ENCODE data around the gene TCEANC. TPM values are rescaled to one million over a fixed set of nuclear protein-coding genes. Genes with fewer than 3 reads are reported as not detected.
"Not testable (repeated sequence)": the region's sequence is repeated elsewhere in the genome, so short reads cannot be mapped to it uniquely, and the experiment has no call there.

The TCEANC gene
- total and polyA plus RNA-seq, 2 donors (not counting 1 experiment from before 2014, with no cell fraction given): 2.3 to 7.3 TPM

DNA sequence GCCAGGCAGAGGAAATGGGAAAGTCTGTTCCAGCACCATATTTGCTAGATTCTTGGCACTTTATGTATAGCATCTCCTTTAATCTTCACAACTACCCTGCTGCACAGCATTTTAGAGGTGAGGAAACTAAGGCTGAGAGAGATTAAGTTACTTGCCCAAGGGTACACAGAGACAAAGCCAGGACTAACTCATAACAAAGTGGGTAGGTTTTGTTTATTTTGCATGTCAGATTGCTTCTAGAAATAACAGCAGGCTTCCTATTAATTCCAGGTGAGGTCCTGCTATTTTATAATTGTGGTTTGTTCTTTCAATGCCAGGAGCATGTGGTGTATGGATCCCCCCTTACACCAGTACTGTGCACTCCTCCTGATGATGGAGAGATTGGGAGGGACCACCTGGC lies 15.0 kb downstream of the TCEANC start:
- TF ChIP-seq EZH2 (IDR thresholded peaks at IDR 0.05; ENCODE audit: low read length, missing control alignments): no peak
- TF ChIP-seq, protein P1, sequence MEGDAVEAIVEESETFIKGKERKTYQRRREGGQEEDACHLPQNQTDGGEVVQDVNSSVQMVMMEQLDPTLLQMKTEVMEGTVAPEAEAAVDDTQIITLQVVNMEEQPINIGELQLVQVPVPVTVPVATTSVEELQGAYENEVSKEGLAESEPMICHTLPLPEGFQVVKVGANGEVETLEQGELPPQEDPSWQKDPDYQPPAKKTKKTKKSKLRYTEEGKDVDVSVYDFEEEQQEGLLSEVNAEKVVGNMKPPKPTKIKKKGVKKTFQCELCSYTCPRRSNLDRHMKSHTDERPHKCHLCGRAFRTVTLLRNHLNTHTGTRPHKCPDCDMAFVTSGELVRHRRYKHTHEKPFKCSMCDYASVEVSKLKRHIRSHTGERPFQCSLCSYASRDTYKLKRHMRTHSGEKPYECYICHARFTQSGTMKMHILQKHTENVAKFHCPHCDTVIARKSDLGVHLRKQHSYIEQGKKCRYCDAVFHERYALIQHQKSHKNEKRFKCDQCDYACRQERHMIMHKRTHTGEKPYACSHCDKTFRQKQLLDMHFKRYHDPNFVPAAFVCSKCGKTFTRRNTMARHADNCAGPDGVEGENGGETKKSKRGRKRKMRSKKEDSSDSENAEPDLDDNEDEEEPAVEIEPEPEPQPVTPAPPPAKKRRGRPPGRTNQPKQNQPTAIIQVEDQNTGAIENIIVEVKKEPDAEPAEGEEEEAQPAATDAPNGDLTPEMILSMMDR (conservative IDR thresholded peaks at IDR 0.05 in 1 of 2, IDR thresholded peaks at IDR 0.05 in 1 of 2; ENCODE audit: low read depth in 1 of 2, low read length in 2 of 2): no peak
- DNase-seq (ENCODE audit: low read depth in 2 of 2): no peak
- no peak overlapping the region for H3K9ac ChIP-seq (ENCODE audit: insufficient read depth, low read length)
- no peak overlapping the region for H3K27ac ChIP-seq (ENCODE audit: insufficient read depth, low read length)
- no peaks in the 10 kb centered on the region for H3K4me1 ChIP-seq (ENCODE audit: control insufficient read depth, extremely low read depth, insufficient read depth, low read length)
- H3K79me2 ChIP-seq (ENCODE audit: control insufficient read depth, insufficient read depth, low read length): no peaks in the 10 kb centered on the region
- no peaks in the 10 kb centered on the region for H3K9me3 ChIP-seq (ENCODE audit: control insufficient read depth, insufficient read depth, low read depth, low read length)
- H4K20me1 ChIP-seq (ENCODE audit: control insufficient read depth, extremely low read depth, insufficient read depth, low read length): no peaks in the 10 kb centered on the region
- no peak overlapping the region for H3K4me2 ChIP-seq (ENCODE audit: extremely low read depth, insufficient read depth, low read length)
- H2AFZ ChIP-seq (ENCODE audit: low read length): no peak overlapping the region
- H3K27me3 ChIP-seq (ENCODE audit: control insufficient read depth, insufficient read depth, low read length): no peaks in the 10 kb centered on the region
- no peaks in the 10 kb centered on the region for H3K36me3 ChIP-seq (ENCODE audit: control insufficient read depth, insufficient read depth, low read length)
- H3K4me3 ChIP-seq (replicated peaks in 1 of 4; ENCODE audit: control extremely low read depth in 1 of 4, insufficient read depth in 1 of 4, low read depth in 3 of 4, low read length in 4 of 4): no peak overlapping the region

DNA sequence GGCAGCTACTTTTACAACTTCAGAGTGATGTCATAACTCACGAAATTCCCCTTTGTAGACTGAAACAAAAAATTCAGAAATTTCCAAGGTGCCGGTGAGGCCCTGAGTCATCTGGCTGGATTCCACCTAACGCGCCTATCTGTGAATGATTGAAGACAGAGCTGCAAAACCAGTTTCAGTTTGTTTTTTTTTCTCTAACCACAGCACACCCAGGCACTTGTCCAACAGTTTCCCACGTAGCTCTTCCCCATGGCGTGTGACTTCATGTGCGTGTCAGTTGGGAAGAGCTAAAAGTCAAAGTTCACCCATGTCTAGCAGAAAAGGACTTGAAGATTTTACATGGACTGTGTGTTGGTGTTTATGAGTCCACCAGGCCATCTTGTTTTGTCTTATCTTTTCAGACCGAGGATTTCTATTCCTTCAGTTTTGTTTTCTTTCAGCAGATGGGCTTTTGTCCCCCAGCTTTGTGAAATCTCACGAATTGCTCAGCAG lies 16.4 kb downstream of the TCEANC start:
- H3K27ac ChIP-seq (ENCODE audit: insufficient read depth, low read length): no peak overlapping the region
- H3K36me3 ChIP-seq (ENCODE audit: control insufficient read depth, insufficient read depth, low read length): no peaks in the 10 kb centered on the region
- H3K9me3 ChIP-seq (ENCODE audit: control insufficient read depth, insufficient read depth, low read depth, low read length): no peaks in the 10 kb centered on the region
- H3K4me3 ChIP-seq (replicated peaks in 1 of 4; ENCODE audit: control extremely low read depth in 1 of 4, insufficient read depth in 1 of 4, low read depth in 3 of 4, low read length in 4 of 4): no peak overlapping the region
- H4K20me1 ChIP-seq (ENCODE audit: control insufficient read depth, extremely low read depth, insufficient read depth, low read length): no peaks in the 10 kb centered on the region
- no peaks in the 10 kb centered on the region for H3K27me3 ChIP-seq (ENCODE audit: control insufficient read depth, insufficient read depth, low read length)
- H3K9ac ChIP-seq (ENCODE audit: insufficient read depth, low read length): no peak overlapping the region
- peak; percentile 96 to 98 for DNase-seq (ENCODE audit: low read depth in 2 of 2)
- no peaks in the 10 kb centered on the region for H3K79me2 ChIP-seq (ENCODE audit: control insufficient read depth, insufficient read depth, low read length)
- no peak overlapping the region for H3K4me2 ChIP-seq (ENCODE audit: extremely low read depth, insufficient read depth, low read length)
- H3K4me1 ChIP-seq (ENCODE audit: control insufficient read depth, extremely low read depth, insufficient read depth, low read length): no peaks in the 10 kb centered on the region
- no peak overlapping the region for H2AFZ ChIP-seq (ENCODE audit: low read length)
- TF ChIP-seq EZH2 (IDR thresholded peaks at IDR 0.05; ENCODE audit: low read length, missing control alignments): no peak
- TF ChIP-seq, protein P1 (conservative IDR thresholded peaks at IDR 0.05 in 1 of 2, IDR thresholded peaks at IDR 0.05 in 1 of 2; ENCODE audit: low read depth in 1 of 2, low read length in 2 of 2): no peak

DNA sequence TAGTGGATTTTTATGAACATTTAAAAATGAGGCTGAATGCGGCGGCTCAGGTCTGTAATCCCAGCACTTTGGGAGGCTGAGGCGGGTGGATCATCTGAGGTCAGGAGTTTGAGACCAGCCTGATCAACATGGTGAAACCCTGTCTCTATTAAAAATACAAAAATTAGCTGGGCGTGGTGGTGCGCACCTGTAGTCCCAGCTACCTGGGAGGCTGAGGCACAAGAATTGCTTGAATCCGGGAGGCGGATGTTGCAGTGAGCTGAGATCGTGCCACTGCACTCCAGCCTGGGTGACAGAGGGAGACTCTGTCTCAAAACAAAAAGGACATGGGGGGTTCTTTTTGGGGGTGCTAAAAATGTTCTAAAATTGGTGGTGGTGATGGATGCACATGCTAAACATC lies 16.8 kb downstream of the TCEANC start:
- H3K79me2 ChIP-seq (ENCODE audit: control insufficient read depth, insufficient read depth, low read length); H3K27ac ChIP-seq (ENCODE audit: insufficient read depth, low read length); H2AFZ ChIP-seq (ENCODE audit: low read length); H3K4me1 ChIP-seq (ENCODE audit: control insufficient read depth, extremely low read depth, insufficient read depth, low read length); H3K4me3 ChIP-seq (replicated peaks in 1 of 4; ENCODE audit: control extremely low read depth in 1 of 4, insufficient read depth in 1 of 4, low read depth in 3 of 4, low read length in 4 of 4); H3K36me3 ChIP-seq (ENCODE audit: control insufficient read depth, insufficient read depth, low read length); H4K20me1 ChIP-seq (ENCODE audit: control insufficient read depth, extremely low read depth, insufficient read depth, low read length); H3K27me3 ChIP-seq (ENCODE audit: control insufficient read depth, insufficient read depth, low read length); H3K9me3 ChIP-seq (ENCODE audit: control insufficient read depth, insufficient read depth, low read depth, low read length); H3K9ac ChIP-seq (ENCODE audit: insufficient read depth, low read length); DNase-seq (ENCODE audit: low read depth in 2 of 2); H3K4me2 ChIP-seq (ENCODE audit: extremely low read depth, insufficient read depth, low read length): not testable (repeated sequence)

Data from fibroblast of lung (primary cell).